Measurements from ENCODE around the gene SCARF1. TPM values are rescaled to one million over a fixed set of nuclear protein-coding genes. Genes with fewer than 3 reads are reported as not detected.

The SCARF1 gene
- total RNA-seq (2013): 15.2 TPM
- 10 to 100 TPM in 1 of 3 donors, 1 to 10 TPM in 2; 5.2 to 23.4 (median 6.3) TPM for polyA plus RNA-seq
- 20.9 and 39.0 TPM in 2 replicates for polyA minus RNA-seq
- 30.6 to 72.1 (median 45.7) reads per million in 11 experiments for total RNA-seq

- DNase-seq: peak; percentile 45 to 56 (median 46)
- TF ChIP-seq CTCF (IDR thresholded peaks at IDR 0.05): no peak
- Histone ChIP-seq H3K27me3 (ENCODE audit: control insufficient read depth in 2 of 2, insufficient read depth in 2 of 2, low read length in 2 of 2) (no peaks in the 10 kb centered on the region), H3K36me3 (replicated peaks in 1 of 2; ENCODE audit: control insufficient read depth in 1 of 2, insufficient read depth in 2 of 2, low read length in 2 of 2) (peaks cover 0 to under 1% of the 10 kb centered on the region in 2 donors), H3K4me3 (replicated peaks in 1 of 3; ENCODE audit: low read depth in 2 of 3, low read length in 3 of 3) (peak within 1 kb of the TSS; percentile 25 to 81 (median 54)), H3K9ac (ENCODE audit: insufficient read depth, low read length, poor library complexity, severe bottlenecking) (peak within 1 kb of the TSS; percentile 73), H4K20me1 (ENCODE audit: insufficient read depth, low read length) (peaks cover 7% of the 10 kb centered on the region), H3K9me3 (replicated peaks in 1 of 2; ENCODE audit: control insufficient read depth in 1 of 2, insufficient read depth in 1 of 2, low read length in 2 of 2) (no peaks in the 10 kb centered on the region), H3K4me1 (ENCODE audit: control insufficient read depth in 1 of 2, insufficient read depth in 2 of 2, low read length in 2 of 2) (peaks cover 49 to 62% of the 10 kb centered on the region in 2 donors), H3K79me2 (ENCODE audit: insufficient read depth, low read length) (no peaks in the 10 kb centered on the region), H3K27ac (ENCODE audit: low read depth in 1 of 2, low read length in 2 of 2) (peak within 1 kb of the TSS; percentile 62 to 88), H2AFZ (ENCODE audit: insufficient read depth, low read depth, low read length, poor library complexity, severe bottlenecking) (peak within 1 kb of the TSS; percentile 74), H3K4me2 (replicated peaks; ENCODE audit: extremely low read depth, low read length, poor library complexity, severe bottlenecking) (peak within 1 kb of the TSS; percentile 88)
- Mint-ChIP-seq H3K9me3 (peaks cover 0 to 3% (median 0%) of the 10 kb centered on the region in 7 donors), H3K4me3 (peak within 1 kb of the TSS; percentile 84 to 91), H3K27me3 (ENCODE audit: low read depth in 3 of 3) (peaks cover 0 to 20% (median 7%) of the 10 kb centered on the region in 3 donors), H3K4me1 (peaks cover 49% of the 10 kb centered on the region), H3K36me3 (peaks cover 18 to 23% of the 10 kb centered on the region in 2 donors), H3K27ac (peak within 1 kb of the TSS; percentile 85 to 94 (median 90))
- intact Hi-C loops (cut with micrococcal nuclease): loop anchor here (5.0 to 10.0 kb wide), 6 partner anchors 33 to 749 kb away; partner anchors contain the start of gene TLCD2 (in 1 of the 2)
- 9% methylated on average over 15 of the region's 25 CpGs for WGBS (ENCODE audit: insufficient coverage)
These were observed at the start of gene SCARF1 for GRCh38 chr17:1645207-1646171. Gene SCARF1 (minus strand): TSS chr17:1645732. CDS start chr17:1645697, 35 bp downstream.

GRCh38 chr17:1693339-1693738 is 47.8 kb upstream of the SCARF1 start:
- H3K4me2 ChIP-seq (replicated peaks; ENCODE audit: extremely low read depth, low read length, poor library complexity, severe bottlenecking): no peak overlapping the region
- H4K20me1 ChIP-seq (ENCODE audit: insufficient read depth, low read length): no peaks in the 10 kb centered on the region
- H3K9me3 Mint-ChIP-seq: peaks cover 2 to 8% (median 6%) of the 10 kb centered on the region in 7 donors
- H3K36me3 ChIP-seq (replicated peaks in 1 of 2; ENCODE audit: control insufficient read depth in 1 of 2, insufficient read depth in 2 of 2, low read length in 2 of 2): no peaks in the 10 kb centered on the region
- no peak overlapping the region for H2AFZ ChIP-seq (ENCODE audit: insufficient read depth, low read depth, low read length, poor library complexity, severe bottlenecking)
- H3K27ac Mint-ChIP-seq: no peak overlapping the region
- H3K27me3 Mint-ChIP-seq (ENCODE audit: low read depth in 3 of 3): peaks cover 0 to 7% (median 2%) of the 10 kb centered on the region in 3 donors
- no peaks in the 10 kb centered on the region for H3K4me1 Mint-ChIP-seq
- no peak for TF ChIP-seq CTCF (IDR thresholded peaks at IDR 0.05)
- WGBS (ENCODE audit: insufficient coverage): 80% methylated on average over 6 of the region's 7 CpGs
- no peak for DNase-seq
- H3K27me3 ChIP-seq (ENCODE audit: control insufficient read depth in 2 of 2, insufficient read depth in 2 of 2, low read length in 2 of 2): no peaks in the 10 kb centered on the region
- no peaks in the 10 kb centered on the region for H3K79me2 ChIP-seq (ENCODE audit: insufficient read depth, low read length)
- no peak overlapping the region for H3K4me3 ChIP-seq (replicated peaks in 1 of 3; ENCODE audit: low read depth in 2 of 3, low read length in 3 of 3)
- no peaks in the 10 kb centered on the region for H3K4me1 ChIP-seq (ENCODE audit: control insufficient read depth in 1 of 2, insufficient read depth in 2 of 2, low read length in 2 of 2)
- no peak overlapping the region for H3K27ac ChIP-seq (ENCODE audit: low read depth in 1 of 2, low read length in 2 of 2)
- intact Hi-C loops (cut with micrococcal nuclease): no loop called here
- H3K9me3 ChIP-seq (replicated peaks in 1 of 2; ENCODE audit: control insufficient read depth in 1 of 2, insufficient read depth in 1 of 2, low read length in 2 of 2): peaks cover 0 to 3% of the 10 kb centered on the region in 2 donors
- H3K4me3 Mint-ChIP-seq: peak overlapping the region in 1 of 2 donors; percentile 44
- H3K9ac ChIP-seq (ENCODE audit: insufficient read depth, low read length, poor library complexity, severe bottlenecking): no peak overlapping the region
- no peaks in the 10 kb centered on the region for H3K36me3 Mint-ChIP-seq

All from CD14-positive monocyte (primary cell).